Adrenal gland (tissue), 5 donors: Measurements from ENCODE around the gene TMOD4.

ENCODE experiments used
- CTCF ChIP-seq, 6 experiments: fragments of 450-650 bp in 4 of 6; fragments of 200-600 bp in 2 of 6; sonication (generic) in 1 of 6; IDR thresholded peaks; 1 replicate in 5 of 6; 2 replicates in 1 of 6; pipeline versions ENCODE4 v1.5.1 to v1.8.0; 2016 to 2021; ENCODE audit warnings: antibody characterized with exemption in 6 of 6, mild to moderate bottlenecking in 2 of 6, moderate library complexity in 1 of 6
- POLR2A ChIP-seq, 2 donors: fragments of 450-650 bp; IDR thresholded peaks; one replicate each; pipeline ENCODE4 v1.6.1; 2017; ENCODE audit warnings: antibody characterized with exemption in 2 of 2, mild to moderate bottlenecking in 2 of 2, moderate library complexity in 1 of 2
- donor health status: DM: no; HTN: no; CAD: no.

- TF ChIP-seq POLR2A (IDR thresholded peaks at IDR 0.05): peak; percentile 72 to 95
- no peak for TF ChIP-seq CTCF (IDR thresholded peaks at IDR 0.05)
Measured at GRCh38 chr1:151198254-151199127, 22.7 kb upstream of the TMOD4 start, which contains the start of gene PIP5K1A.
